H9 (cell line): ENCODE results near the gene SKAP1. TPM values are rescaled to one million over a fixed set of nuclear protein-coding genes. Genes with fewer than 3 reads are reported as not detected.

ENCODE experiments used
- DNase-seq: peaks from one replicate; pipeline ENCODE4 v3.0.0-alpha.2; 2017
- H2AFZ ChIP-seq: one replicate; pipeline ENCODE4 v1.6.1; 2013; ENCODE audit warnings: mild to moderate bottlenecking, low read length, control low read depth, moderate library complexity
- H2AK5ac ChIP-seq: 2 replicates; pipeline ENCODE4 v1.6.1; 2013; ENCODE audit warnings: low read length, control low read depth, mixed read lengths; ENCODE audit not compliant: insufficient read length
- H2BK120ac ChIP-seq: one replicate; pipeline ENCODE4 v1.6.1; 2013; ENCODE audit warnings: low read depth, mild to moderate bottlenecking, low read length, control low read depth, inconsistent platforms; ENCODE audit not compliant: poor library complexity, severe bottlenecking
- H2BK12ac ChIP-seq: 2 replicates; pipeline ENCODE4 v1.6.1; 2013; ENCODE audit warnings: low read length, control low read depth, mixed read lengths, low read depth; ENCODE audit not compliant: insufficient read length
- H2BK15ac ChIP-seq: 2 replicates; pipeline ENCODE4 v1.6.1; 2013; ENCODE audit warnings: low read depth, low read length, control low read depth
- H2BK20ac ChIP-seq: one replicate; pipeline ENCODE4 v1.6.1; 2013; ENCODE audit warnings: low read depth, mild to moderate bottlenecking, low read length, control low read depth, inconsistent platforms; ENCODE audit not compliant: poor library complexity, severe bottlenecking
- H2BK5ac ChIP-seq: 2 replicates; pipeline ENCODE4 v1.6.1; 2013; ENCODE audit warnings: low read length, control low read depth, mixed read lengths; ENCODE audit not compliant: insufficient read length
- H3K14ac ChIP-seq: 2 replicates; pipeline ENCODE4 v1.6.1; 2013; ENCODE audit warnings: low read length, control low read depth; ENCODE audit not compliant: insufficient read depth
- H3K18ac ChIP-seq: 2 replicates; pipeline ENCODE4 v1.6.1; 2013; ENCODE audit warnings: low read depth, mild to moderate bottlenecking, mixed read lengths, low read length, control low read depth; ENCODE audit not compliant: insufficient read length
- H3K23ac ChIP-seq: 2 replicates; pipeline ENCODE4 v1.6.1; 2013; ENCODE audit warnings: low read length, control low read depth, mixed read lengths, low read depth; ENCODE audit not compliant: insufficient read length
- H3K23me2 ChIP-seq: 2 replicates; pipeline ENCODE4 v1.6.1; 2013; ENCODE audit warnings: low read depth, mild to moderate bottlenecking, mixed read lengths, low read length, control low read depth; ENCODE audit not compliant: insufficient read length, poor library complexity, severe bottlenecking
- H3K27ac ChIP-seq: 2 replicates; pipeline ENCODE4 v1.5.1; 2013; ENCODE audit warnings: low read length, control low read depth, mixed read lengths, low read depth; ENCODE audit not compliant: insufficient read length
- H3K27me3 ChIP-seq: 2 replicates; pipeline ENCODE4 v1.6.1; 2013; ENCODE audit warnings: low read length, control low read depth, inconsistent platforms; ENCODE audit not compliant: insufficient read depth
- H3K4ac ChIP-seq: 2 replicates; pipeline ENCODE4 v1.6.1; 2013; ENCODE audit warnings: low read depth, mild to moderate bottlenecking, control low read depth, inconsistent platforms, low read length, moderate library complexity
- H3K4me1 ChIP-seq: 2 replicates; pipeline ENCODE4 v1.6.1; 2013; ENCODE audit warnings: low read length, control low read depth, inconsistent platforms; ENCODE audit not compliant: insufficient read depth
- H3K4me2 ChIP-seq: 2 replicates; pipeline ENCODE4 v1.6.1; 2013; ENCODE audit warnings: low read length, control low read depth, mixed read lengths; ENCODE audit not compliant: insufficient read length, insufficient read depth
- H3K56ac ChIP-seq: 2 replicates; pipeline ENCODE4 v1.6.1; 2013; ENCODE audit warnings: low read depth, mild to moderate bottlenecking, mixed read lengths, low read length, control low read depth; ENCODE audit not compliant: insufficient read length
- H3K79me1 ChIP-seq: 2 replicates; pipeline ENCODE4 v1.6.1; 2013; ENCODE audit warnings: low read depth, mild to moderate bottlenecking, moderate library complexity, low read length, control low read depth, inconsistent platforms; ENCODE audit not compliant: insufficient read depth, poor library complexity, severe bottlenecking
- H3K79me2 ChIP-seq: 2 replicates; pipeline ENCODE4 v1.6.1; 2013; ENCODE audit warnings: low read length, control low read depth, inconsistent platforms; ENCODE audit not compliant: insufficient read depth
- H3K9ac ChIP-seq: 2 replicates; pipeline ENCODE4 v1.6.1; 2013; ENCODE audit warnings: low read length, control low read depth, mixed read lengths; ENCODE audit not compliant: insufficient read length; ENCODE audit errors: extremely low read depth
- H3K9me3 ChIP-seq: one replicate; pipeline ENCODE4 v1.6.1; 2013; ENCODE audit warnings: low read depth, low read length, inconsistent platforms; ENCODE audit not compliant: control insufficient read depth
- H3T11ph ChIP-seq: one replicate; pipeline ENCODE4 v1.6.1; 2013; ENCODE audit warnings: mild to moderate bottlenecking, low read length, control low read depth, inconsistent platforms
- H4K20me1 ChIP-seq: one replicate; pipeline ENCODE4 v1.6.1; 2013; ENCODE audit not compliant: control insufficient read depth, insufficient read length, insufficient read depth
- H4K5ac ChIP-seq: 2 replicates; pipeline ENCODE4 v1.6.1; 2013; ENCODE audit warnings: low read depth, mild to moderate bottlenecking, mixed read lengths, low read length, control low read depth; ENCODE audit not compliant: insufficient read length
- H4K8ac ChIP-seq: replicated peaks from 2 replicates; pipeline ENCODE4 v1.6.1; 2013; ENCODE audit warnings: low read length, control low read depth, mixed read lengths, low read depth; ENCODE audit not compliant: insufficient read length
- H4K91ac ChIP-seq: 2 replicates; pipeline ENCODE4 v1.6.1; 2013; ENCODE audit warnings: low read depth, mild to moderate bottlenecking, moderate library complexity, mixed read lengths, low read length, control low read depth; ENCODE audit not compliant: insufficient read length
- H3K27ac Mint-ChIP-seq, 3 experiments: 2 replicates in 2 of 3; 3 replicates in 1 of 3; pipeline ENCODE4 v1.8.0; 2020 to 2021; ENCODE audit warnings: mixed read lengths in 3 of 3, mild to moderate bottlenecking in 1 of 3, moderate library complexity in 1 of 3
- H3K27me3 Mint-ChIP-seq: 2 replicates; pipeline ENCODE4 v1.8.0; 2021; ENCODE audit warnings: low read depth, mild to moderate bottlenecking, moderate library complexity, mixed read lengths
- H3K36me3 Mint-ChIP-seq, 3 experiments: 2 replicates in 2 of 3; 3 replicates in 1 of 3; pipeline ENCODE4 v1.8.0; 2020 to 2021; ENCODE audit warnings: low read depth in 3 of 3, mixed read lengths in 3 of 3; ENCODE audit not compliant: insufficient read depth in 1 of 3
- H3K4me1 Mint-ChIP-seq, 2 experiments: 2 replicates each; pipeline ENCODE4 v1.8.0; 2020; ENCODE audit warnings: mixed read lengths in 2 of 2
- H3K4me3 Mint-ChIP-seq, 2 experiments: 2 replicates in 1 of 2; 3 replicates in 1 of 2; pipeline ENCODE4 v1.8.0; 2020 to 2021; ENCODE audit warnings: mild to moderate bottlenecking in 2 of 2, mixed read lengths in 2 of 2, moderate library complexity in 1 of 2
- H3K9me3 Mint-ChIP-seq, 2 experiments: 2 replicates in 1 of 2; 3 replicates in 1 of 2; pipeline ENCODE4 v1.8.0; 2020; ENCODE audit warnings: mild to moderate bottlenecking in 2 of 2, mixed read lengths in 2 of 2, moderate library complexity in 1 of 2
- CTCF ChIP-seq: fragments of 200-600 bp; sonication (generic); conservative IDR thresholded peaks from 3 replicates; pipeline ENCODE4 v1.8.0; 2021; ENCODE audit warnings: antibody characterized with exemption, mild to moderate bottlenecking
- total RNA-seq: library from RNA; stranded (reverse); gene quantifications from 2 replicates; pipeline ENCODE4 v1.2.1, GENCODE V29; 2021

The SKAP1 gene
- total RNA-seq, 1 experiment from 2014 or later: not detected

- no peak for DNase-seq
- Mint-ChIP-seq H3K4me3 (no peak overlapping the region), H3K4me1 (peaks cover 4% of the 10 kb centered on the region in 2 experiments; a peak in 2 of 4 replicates), H3K27me3 (peaks cover 28% of the 10 kb centered on the region), H3K36me3 (no peaks in the 10 kb centered on the region), H3K9me3 (no peaks in the 10 kb centered on the region), H3K27ac (no peak overlapping the region)
- H4K5ac ChIP-seq: no peak overlapping the region
- no peak overlapping the region for H3K4ac ChIP-seq
- H3K9me3 ChIP-seq: no peaks in the 10 kb centered on the region
- H3K4me1 ChIP-seq: no peaks in the 10 kb centered on the region
- H3K56ac ChIP-seq: no peak overlapping the region
- H3K27me3 ChIP-seq: no peaks in the 10 kb centered on the region
- no peak overlapping the region for H4K8ac ChIP-seq
- no peak overlapping the region for H3T11ph ChIP-seq
- no peak overlapping the region for H3K23ac ChIP-seq
- no peaks in the 10 kb centered on the region for H4K20me1 ChIP-seq
- H4K91ac ChIP-seq: no peak overlapping the region
- H2AK5ac ChIP-seq: no peak overlapping the region
- H3K27ac ChIP-seq: no peak overlapping the region
- H2BK120ac ChIP-seq: no peak overlapping the region
- H3K4me2 ChIP-seq: no peak overlapping the region
- no peak overlapping the region for H2BK15ac ChIP-seq
- no peak overlapping the region for H3K18ac ChIP-seq
- H3K79me2 ChIP-seq: no peaks in the 10 kb centered on the region
- no peak overlapping the region for H2AFZ ChIP-seq
- H2BK5ac ChIP-seq: no peak overlapping the region
- no peak overlapping the region for H3K9ac ChIP-seq
- H2BK12ac ChIP-seq: no peak overlapping the region
- H3K14ac ChIP-seq: no peak overlapping the region
- TF ChIP-seq CTCF: no peak
- no peaks in the 10 kb centered on the region for H3K23me2 ChIP-seq
- H2BK20ac ChIP-seq: no peak overlapping the region
- H3K79me1 ChIP-seq: no peaks in the 10 kb centered on the region
Observed at GRCh38 chr17:48301002-48301401, 129.0 kb downstream of the SKAP1 start.
